H1 (cell line): ENCODE measurements around the gene CFD. TPM values are rescaled to one million over a fixed set of nuclear protein-coding genes. Genes with fewer than 3 reads are reported as not detected.
A peak's percentile ranks its signal among the peaks of the same experiment; 100 is the strongest.

Experiments
- CTCF ChIA-PET: fragments of 300-600 bp; sonication (Branson Sonifier 250); formaldehyde crosslinking; loops from one replicate; lab custom pipeline; 2021; ENCODE audit not compliant: partially characterized antibody; lab: Charles Lee
- POLR2A ChIA-PET: fragments of 300-600 bp; sonication (Branson Sonifier 250); formaldehyde crosslinking; loops from one replicate; lab custom pipeline; 2021; ENCODE audit warnings: inconsistent platforms; ENCODE audit not compliant: partially characterized antibody; lab: Charles Lee
- DNase-seq, 2 experiments: peaks; one replicate each; pipeline versions ENCODE4 v3.0.0 to v3.0.0-alpha.2; 2010 to 2022; ENCODE audit warnings: low spot score in 2 of 2, low read depth in 1 of 2, mixed read lengths in 1 of 2
- FAIRE-seq: peaks from 2 replicates; lab custom pipeline; 2011; peaks lifted over from hg19 to GRCh38; lab: Jason Lieb, UNC
- H2AFZ ChIP-seq: 2 replicates; pipeline ENCODE4 v1.8.1; 2012; ENCODE audit warnings: low read length, inconsistent platforms
- H2AK5ac ChIP-seq: 2 replicates; pipeline ENCODE4 v1.6.1; 2013; ENCODE audit warnings: low read depth, low read length
- H2BK120ac ChIP-seq: replicated peaks from 2 replicates; pipeline ENCODE3; 2013; ENCODE audit warnings: low read depth, low read length, inconsistent platforms
- H2BK12ac ChIP-seq: 2 replicates; pipeline ENCODE4 v1.6.1; 2013; ENCODE audit warnings: low read depth, low read length
- H2BK15ac ChIP-seq: 2 replicates; pipeline ENCODE4 v1.6.1; 2013; ENCODE audit warnings: low read length
- H2BK20ac ChIP-seq: 2 replicates; pipeline ENCODE4 v1.6.1; 2013; ENCODE audit warnings: low read length
- H2BK5ac ChIP-seq: 2 replicates; pipeline ENCODE4 v1.6.1; 2013; ENCODE audit warnings: low read depth, low read length
- H3K14ac ChIP-seq: 2 replicates; pipeline ENCODE4 v1.6.1; 2013; ENCODE audit warnings: inconsistent platforms; ENCODE audit not compliant: insufficient read length
- H3K18ac ChIP-seq: 2 replicates; pipeline ENCODE4 v1.6.1; 2013; ENCODE audit warnings: low read length; ENCODE audit errors: extremely low read depth
- H3K23ac ChIP-seq: 2 replicates; pipeline ENCODE4 v1.6.1; 2013; ENCODE audit warnings: inconsistent platforms; ENCODE audit not compliant: insufficient read length
- H3K23me2 ChIP-seq: 2 replicates; pipeline ENCODE4 v1.6.1; 2013; ENCODE audit warnings: low read depth, low read length
- H3K27ac ChIP-seq: 2 replicates; pipeline ENCODE4 v1.6.1; 2011; ENCODE audit warnings: low read depth, low read length, inconsistent platforms
- H3K27me3 ChIP-seq, 4 experiments: replicated peaks in 1 of 4; 1 replicate in 1 of 4; 2 replicates in 3 of 4; pipeline versions ENCODE4 v1.6.1 to v1.8.1; 2011 to 2013; ENCODE audit warnings: low read length in 3 of 4, mild to moderate bottlenecking in 3 of 4, inconsistent platforms in 2 of 4, mixed read lengths in 2 of 4, moderate library complexity in 1 of 4; ENCODE audit not compliant: control insufficient read depth in 3 of 4, insufficient read depth in 3 of 4; ENCODE audit errors: extremely low read depth in 1 of 4
- H3K36me3 ChIP-seq, 4 experiments: 2 replicates each; pipeline versions ENCODE4 v1.6.1 to v1.8.1; 2011 to 2013; ENCODE audit warnings: mild to moderate bottlenecking in 4 of 4, low read length in 3 of 4, moderate library complexity in 2 of 4, control low read depth in 1 of 4, inconsistent platforms in 1 of 4; ENCODE audit not compliant: insufficient read depth in 4 of 4, control insufficient read depth in 2 of 4
- H3K4ac ChIP-seq: replicated peaks from 2 replicates; pipeline ENCODE3; 2013; ENCODE audit warnings: low read length, low read depth, mixed read lengths, inconsistent platforms; ENCODE audit not compliant: insufficient read length
- H3K4me1 ChIP-seq, 4 experiments: replicated peaks in 1 of 4; 1 replicate in 1 of 4; 2 replicates in 3 of 4; pipeline versions ENCODE4 v1.6.1 to v1.8.1; 2011 to 2013; ENCODE audit warnings: low read length in 3 of 4, inconsistent platforms in 2 of 4, mixed read lengths in 1 of 4; ENCODE audit not compliant: insufficient read depth in 4 of 4, control insufficient read depth in 3 of 4
- H3K4me2 ChIP-seq, 2 experiments: 2 replicates each; pipeline versions ENCODE4 v1.6.1 to v1.8.1; 2011 to 2013; ENCODE audit warnings: low read depth in 2 of 2, low read length in 2 of 2, control low read depth in 1 of 2, inconsistent platforms in 1 of 2, mild to moderate bottlenecking in 1 of 2; ENCODE audit not compliant: insufficient read depth in 1 of 2
- H3K4me3 ChIP-seq, 4 experiments: fragments of 200-600, 300-600 bp in 1 of 4; sonication (generic), shearing (Covaris generic), sonication (Bioruptor Twin) in 1 of 4; 2 replicates each; pipeline versions ENCODE4 v1.5.1 to v1.8.1; 2011 to 2016; ENCODE audit warnings: low read length in 4 of 4, low read depth in 3 of 4, control low read depth in 2 of 4, inconsistent platforms in 2 of 4, mild to moderate bottlenecking in 2 of 4, mixed read lengths in 1 of 4, moderate library complexity in 1 of 4; ENCODE audit not compliant: insufficient read depth in 2 of 4; ENCODE audit errors: extremely low read depth in 1 of 4
- H3K56ac ChIP-seq: replicated peaks from 2 replicates; pipeline ENCODE3; 2013; ENCODE audit warnings: low read depth, mild to moderate bottlenecking, mixed read lengths, low read length, inconsistent platforms; ENCODE audit not compliant: insufficient read length
- H3K79me1 ChIP-seq: 2 replicates; pipeline ENCODE4 v1.6.1; 2013; ENCODE audit warnings: low read depth, low read length, control low read depth
- H3K79me2 ChIP-seq, 2 experiments: 2 replicates each; pipeline versions ENCODE4 v1.6.1 to v1.8.1; 2012 to 2013; ENCODE audit warnings: low read length in 2 of 2, mild to moderate bottlenecking in 2 of 2, inconsistent platforms in 1 of 2; ENCODE audit not compliant: insufficient read depth in 2 of 2, control insufficient read depth in 1 of 2
- H3K9ac ChIP-seq, 4 experiments: replicated peaks in 1 of 4; 1 replicate in 1 of 4; 2 replicates in 3 of 4; pipeline versions ENCODE4 v1.6.1 to v1.8.1; 2011 to 2013; ENCODE audit warnings: low read depth in 3 of 4, low read length in 3 of 4, control low read depth in 2 of 4, mild to moderate bottlenecking in 2 of 4, moderate library complexity in 2 of 4, inconsistent platforms in 1 of 4; ENCODE audit errors: extremely low read depth in 1 of 4
- H3K9me3 ChIP-seq, 2 experiments: 2 replicates each; pipeline versions ENCODE4 v1.6.1 to v1.8.1; 2012 to 2013; ENCODE audit warnings: mild to moderate bottlenecking in 2 of 2, moderate library complexity in 2 of 2, control low read depth in 1 of 2, inconsistent platforms in 1 of 2, low read depth in 1 of 2, low read length in 1 of 2, mixed read lengths in 1 of 2; ENCODE audit not compliant: insufficient read depth in 2 of 2
- H4K20me1 ChIP-seq, 2 experiments: replicated peaks in 1 of 2; 2 replicates each; pipeline versions ENCODE3 to v1.8.1; 2011 to 2013; ENCODE audit warnings: inconsistent platforms in 2 of 2, low read length in 2 of 2, mild to moderate bottlenecking in 1 of 2; ENCODE audit not compliant: insufficient read depth in 2 of 2, control insufficient read depth in 1 of 2
- H4K5ac ChIP-seq: 2 replicates; pipeline ENCODE4 v1.6.1; 2013; ENCODE audit warnings: low read length, low read depth, mixed read lengths, inconsistent platforms; ENCODE audit not compliant: insufficient read length
- H4K8ac ChIP-seq: 2 replicates; pipeline ENCODE4 v1.8.0; 2013; ENCODE audit warnings: mild to moderate bottlenecking, moderate library complexity, low read length, inconsistent platforms; ENCODE audit not compliant: insufficient read depth; ENCODE audit errors: extremely low read depth
- H4K91ac ChIP-seq: replicated peaks from 2 replicates; pipeline ENCODE3; 2013; ENCODE audit warnings: low read length, mixed read lengths, inconsistent platforms; ENCODE audit not compliant: insufficient read length
- CBX5 ChIP-seq: fragments of 300-800, 300-1000 bp; sonication (generic); IDR thresholded peaks from 2 replicates; pipeline ENCODE4 v1.7.1; 2016; ENCODE audit warnings: antibody characterized with exemption, low read length, low read depth
- CBX8 ChIP-seq: fragments of 300-800, 300-1000 bp; sonication (generic); IDR thresholded peaks from 2 replicates; pipeline ENCODE4 v1.7.1; 2016; ENCODE audit warnings: low read depth, low read length, borderline replicate concordance
- GABPA ChIP-seq: IDR thresholded peaks from 2 replicates; pipeline ENCODE4 v1.6.1; 2011; ENCODE audit warnings: mild to moderate bottlenecking, low read length, moderate library complexity, borderline replicate concordance; ENCODE audit not compliant: insufficient read depth
- GTF2F1 ChIP-seq: IDR thresholded peaks from 2 replicates; pipeline ENCODE4 v1.6.1; 2012; ENCODE audit warnings: low read depth, low read length, improper control_type of control experiment, borderline replicate concordance
- JUND ChIP-seq: IDR thresholded peaks from 2 replicates; pipeline ENCODE4 v1.6.1; 2011; ENCODE audit warnings: mild to moderate bottlenecking, improper control_type of control experiment, low read length
- POU5F1 ChIP-seq: IDR thresholded peaks from 2 replicates; pipeline ENCODE4 v1.6.1; 2011; ENCODE audit warnings: low read depth, mild to moderate bottlenecking, low read length, moderate library complexity
- RAD21 ChIP-seq, 2 experiments: IDR thresholded peaks in 1 of 2; conservative IDR thresholded peaks in 1 of 2; 2 replicates each; pipeline ENCODE4 v1.6.1; 2011; ENCODE audit warnings: low read depth in 2 of 2, low read length in 2 of 2, improper control_type of control experiment in 1 of 2, inconsistent platforms in 1 of 2, mild to moderate bottlenecking in 1 of 2, moderate library complexity in 1 of 2
- RFX5 ChIP-seq: IDR thresholded peaks from 2 replicates; pipeline ENCODE4 v1.6.1; 2011; ENCODE audit warnings: low read depth, low read length, improper control_type of control experiment, borderline replicate concordance
- SIX5 ChIP-seq: IDR thresholded peaks from 2 replicates; pipeline ENCODE4 v1.6.1; 2011; ENCODE audit warnings: mild to moderate bottlenecking, low read depth, low read length
- TAF1 ChIP-seq: IDR thresholded peaks from 2 replicates; pipeline ENCODE4 v1.6.1; 2011; ENCODE audit warnings: mild to moderate bottlenecking, low read depth, low read length
- WGBS, 2 experiments: shearing (Covaris generic) in 1 of 2; methylation state at CpG; one replicate each; pipeline versions ENCODE4 v1.1.6 to v1.1.7; 2013 to 2015; ENCODE audit warnings: low lambda C conversion rate in 2 of 2, mixed read lengths in 2 of 2, inconsistent platforms in 1 of 2, low coverage in 1 of 2, missing lambda C conversion rate in 1 of 2; ENCODE audit not compliant: insufficient replicate concordance in 2 of 2, insufficient coverage in 1 of 2, insufficient read length in 1 of 2; ENCODE audit errors: extremely low coverage in 1 of 2, missing lambda C conversion rate in 1 of 2; 5-methylcytosine and 5-hydroxymethylcytosine counted together
- polyA plus RNA-seq, 7 experiments: library from polyadenylated mRNA; depleted of rRNA in 3 of 7; stranded (reverse) in 5 of 7; unstranded in 2 of 7; fragments of >200 nt in 5 of 7; fragments of 200-250 nt in 2 of 7; gene quantifications; 1 replicate in 5 of 7; 2 replicates in 1 of 7; 4 replicates in 1 of 7; pipeline versions ENCODE4 v1.2.1 to v1.2.3, GENCODE V29; 2011 to 2013; ENCODE audit warnings: missing spikeins in 2 of 7, mixed read lengths in 2 of 7
- total RNA-seq: library from RNA; stranded (reverse); fragmentation: NEBNext Ultra II Directional; extraction: Animal tissue kit (Norgen Biotek cat#: 25700); gene quantifications from 2 replicates; pipeline ENCODE4 v1.2.1, GENCODE V29; 2021
- TF ChIP-seq, protein P1 (sequence below): IDR thresholded peaks from 2 replicates; pipeline ENCODE4 v1.6.1; 2012; ENCODE audit warnings: low read length, inconsistent platforms

Gene CFD
- total and polyA plus RNA-seq, 2 of the 8 experiments (the other 6 are each of a cell fraction or from before 2014, with no cell fraction given): 1.7 to 2.8 TPM

DNA sequence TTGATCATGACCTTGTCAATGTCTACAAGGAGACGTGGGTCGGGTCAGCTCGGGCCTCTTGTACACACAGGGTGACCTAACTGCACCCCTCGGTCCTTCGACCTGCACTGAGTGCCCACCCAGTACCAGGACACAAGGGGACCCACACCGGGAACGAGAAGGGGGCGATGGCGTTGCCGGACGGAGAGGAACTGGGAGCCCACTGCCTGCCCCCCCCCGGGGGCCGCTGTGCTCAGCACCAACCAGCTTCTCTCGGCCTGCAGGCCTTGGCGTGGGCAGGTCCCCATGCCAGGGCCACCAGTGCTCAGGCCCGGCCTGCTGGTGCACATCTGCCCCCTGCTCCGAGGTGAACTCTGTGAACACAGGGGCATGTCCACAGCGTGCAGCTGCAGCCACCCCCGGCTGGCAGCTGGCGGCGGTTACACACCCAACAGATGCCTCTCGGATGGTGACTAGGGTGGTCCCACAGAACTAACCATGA is 14.1 kb downstream of the CFD start:
- Histone ChIP-seq H4K5ac (no peak overlapping the region), H3K4me3 (no peak overlapping the region), H3K56ac (no peak overlapping the region), H3K18ac (peak overlapping the region; percentile 48; the same call in 1 of the 2 replicates), H2BK15ac (peak overlapping the region; percentile 40; the same call in 1 of the 2 replicates), H4K8ac (no peak overlapping the region; the same call in 1 of the 2 replicates), H2AK5ac (no peak overlapping the region; the same call in 1 of the 2 replicates), H3K4me1 (peaks cover 0 to 12% (median 4%) of the 10 kb centered on the region in 4 experiments; a peak in 5 of 7 replicates), H3K23ac (no peak overlapping the region), H2BK5ac (peak overlapping the region; percentile 56; the same call in 1 of the 2 replicates), H3K14ac (no peak overlapping the region), H3K4me2 (no peak overlapping the region), H2BK20ac (no peak overlapping the region), H2BK120ac (no peak overlapping the region), H3K4ac (no peak overlapping the region), H4K20me1 (peaks cover 4 to 5% of the 10 kb centered on the region in 2 experiments), H3K9me3 (peaks cover 0 to 3% of the 10 kb centered on the region in 2 experiments; a peak in 1 of 4 replicates), H2BK12ac (peak overlapping the region; percentile 68; the same call in 1 of the 2 replicates), H2AFZ (no peak overlapping the region), H3K9ac (no peak overlapping the region), H3K79me1 (peaks cover 2% of the 10 kb centered on the region), H3K27me3 (no peaks in the 10 kb centered on the region), H3K36me3 (peaks cover 0 to 12% (median 0%) of the 10 kb centered on the region in 4 experiments; a peak in 3 of 8 replicates), H3K27ac (no peak overlapping the region), H3K23me2 (no peaks in the 10 kb centered on the region), H3K79me2 (no peaks in the 10 kb centered on the region), H4K91ac (no peak overlapping the region)
- WGBS, 2 experiments: 92% methylated on average over 16 of the region's 22 CpGs; no CpG with 5 or more reads in 1 of the 2 experiments
- POLR2A ChIA-PET: interaction anchor here (0.6 to 11.5 kb wide), 7 partner anchors 10 to 148 kb away, joined by 3 to 82 read pairs (median 4); partner anchors contain the start of genes ELANE, MED16, RNU6-2 and RNU6-9
- CTCF ChIA-PET: interaction anchor here (0.7 to 3.1 kb wide), 5 partner anchors 9 to 108 kb away, joined by 3 to 16 read pairs (median 5); no protein-coding TSS in a partner anchor
- FAIRE-seq (no peak), DNase-seq (no peak)
- TF ChIP-seq GTF2F1 (no peak), CBX5 (no peak), RAD21 (IDR thresholded peaks at IDR 0.05 in 1 of 2, conservative IDR thresholded peaks at IDR 0.05 in 1 of 2; ENCODE audit: low read depth in 2 of 2, low read length in 2 of 2) (no peak), RFX5 (no peak), SIX5 (no peak), JUND (no peak), GABPA (no peak), TAF1 (no peak), CBX8 (no peak), POU5F1 (no peak)
- TF ChIP-seq, protein P1, sequence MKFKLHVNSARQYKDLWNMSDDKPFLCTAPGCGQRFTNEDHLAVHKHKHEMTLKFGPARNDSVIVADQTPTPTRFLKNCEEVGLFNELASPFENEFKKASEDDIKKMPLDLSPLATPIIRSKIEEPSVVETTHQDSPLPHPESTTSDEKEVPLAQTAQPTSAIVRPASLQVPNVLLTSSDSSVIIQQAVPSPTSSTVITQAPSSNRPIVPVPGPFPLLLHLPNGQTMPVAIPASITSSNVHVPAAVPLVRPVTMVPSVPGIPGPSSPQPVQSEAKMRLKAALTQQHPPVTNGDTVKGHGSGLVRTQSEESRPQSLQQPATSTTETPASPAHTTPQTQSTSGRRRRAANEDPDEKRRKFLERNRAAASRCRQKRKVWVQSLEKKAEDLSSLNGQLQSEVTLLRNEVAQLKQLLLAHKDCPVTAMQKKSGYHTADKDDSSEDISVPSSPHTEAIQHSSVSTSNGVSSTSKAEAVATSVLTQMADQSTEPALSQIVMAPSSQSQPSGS: no peak
